ENCODE data around the gene YY1. TPM values are rescaled to one million over a fixed set of nuclear protein-coding genes. Genes with fewer than 3 reads are reported as not detected.

YY1 gene
- total RNA-seq, 6 experiments from 2014 or later: 24.4 to 52.5 (median 36.1) TPM

- no CpG with 5 or more reads among the region's 6 CpGs for WGBS (ENCODE audit: insufficient coverage, low coverage, low lambda C conversion rate, missing lambda C conversion rate)
- Histone ChIP-seq H3K4me3 (no peak overlapping the region), H3K27ac (no peak overlapping the region), H3K36me3 (no peaks in the 10 kb centered on the region), H3K4me1 (peaks cover 0 to 9% (median 4%) of the 10 kb centered on the region in 4 donors), H3K27me3 (no peaks in the 10 kb centered on the region), H3K9me3 (no peaks in the 10 kb centered on the region)
- ATAC-seq (no peak), DNase-seq (no peak)
- intact Hi-C loops (cut with DNase I): no loop called here
- TF ChIP-seq, protein P1, sequence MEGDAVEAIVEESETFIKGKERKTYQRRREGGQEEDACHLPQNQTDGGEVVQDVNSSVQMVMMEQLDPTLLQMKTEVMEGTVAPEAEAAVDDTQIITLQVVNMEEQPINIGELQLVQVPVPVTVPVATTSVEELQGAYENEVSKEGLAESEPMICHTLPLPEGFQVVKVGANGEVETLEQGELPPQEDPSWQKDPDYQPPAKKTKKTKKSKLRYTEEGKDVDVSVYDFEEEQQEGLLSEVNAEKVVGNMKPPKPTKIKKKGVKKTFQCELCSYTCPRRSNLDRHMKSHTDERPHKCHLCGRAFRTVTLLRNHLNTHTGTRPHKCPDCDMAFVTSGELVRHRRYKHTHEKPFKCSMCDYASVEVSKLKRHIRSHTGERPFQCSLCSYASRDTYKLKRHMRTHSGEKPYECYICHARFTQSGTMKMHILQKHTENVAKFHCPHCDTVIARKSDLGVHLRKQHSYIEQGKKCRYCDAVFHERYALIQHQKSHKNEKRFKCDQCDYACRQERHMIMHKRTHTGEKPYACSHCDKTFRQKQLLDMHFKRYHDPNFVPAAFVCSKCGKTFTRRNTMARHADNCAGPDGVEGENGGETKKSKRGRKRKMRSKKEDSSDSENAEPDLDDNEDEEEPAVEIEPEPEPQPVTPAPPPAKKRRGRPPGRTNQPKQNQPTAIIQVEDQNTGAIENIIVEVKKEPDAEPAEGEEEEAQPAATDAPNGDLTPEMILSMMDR (IDR thresholded peaks at IDR 0.05): no peak
- TF ChIP-seq POLR2A (IDR thresholded peaks at IDR 0.05): no peak
These were observed 75.8 kb downstream of the YY1 start for GRCh38 chr14:100314724-100315123.

DNA sequence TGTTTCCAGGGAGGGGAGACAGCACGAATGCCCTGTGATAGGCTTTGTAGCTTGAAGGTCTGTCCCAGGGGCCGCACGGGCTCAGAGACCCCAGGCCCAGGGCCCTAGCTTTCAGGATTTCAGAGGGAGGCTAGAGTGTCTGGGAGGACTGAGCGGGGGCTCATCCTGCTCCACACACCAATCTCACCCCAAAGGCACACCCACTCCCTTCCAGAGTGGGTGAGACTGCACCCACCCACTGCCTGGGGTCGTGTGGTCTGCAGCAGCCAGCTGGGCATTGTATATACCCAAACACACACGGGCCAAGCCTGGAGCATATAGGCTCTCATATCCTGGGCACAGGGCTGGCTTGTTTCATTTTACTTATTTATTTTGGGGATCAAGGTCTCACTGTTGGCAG lies 78.4 kb downstream of the YY1 start:
- Histone ChIP-seq H3K4me1 (peaks cover 0 to 21% (median 9%) of the 10 kb centered on the region in 4 donors), H3K36me3 (no peaks in the 10 kb centered on the region), H3K27ac (no peak overlapping the region), H3K27me3 (no peaks in the 10 kb centered on the region), H3K4me3 (no peak overlapping the region), H3K9me3 (no peaks in the 10 kb centered on the region)
- ATAC-seq (no peak), DNase-seq (no peak)
- 20% methylated on average over 1 of the region's 6 CpGs for WGBS (ENCODE audit: insufficient coverage, low coverage, low lambda C conversion rate, missing lambda C conversion rate)
- intact Hi-C loops (cut with DNase I): no loop called here
- no peak for TF ChIP-seq POLR2A (IDR thresholded peaks at IDR 0.05)

- TF ChIP-seq POLR2A (IDR thresholded peaks at IDR 0.05): no peak
- TF ChIP-seq, protein P1 (IDR thresholded peaks at IDR 0.05): peak; percentile 45 to 72 (median 58)
- Histone ChIP-seq H3K4me1 (peaks cover 0 to 26% (median 12%) of the 10 kb centered on the region in 4 donors), H3K9me3 (no peaks in the 10 kb centered on the region), H3K36me3 (no peaks in the 10 kb centered on the region), H3K27me3 (no peaks in the 10 kb centered on the region), H3K4me3 (peak overlapping the region; percentile 16 to 32 (median 19)), H3K27ac (no peak overlapping the region)
- peak in 2 of 3 donors; percentile 73 to 74 for DNase-seq
- WGBS (ENCODE audit: insufficient coverage, low coverage, low lambda C conversion rate, missing lambda C conversion rate): 39% methylated on average over 17 of the region's 40 CpGs
- peak; percentile 38 to 52 (median 44) for ATAC-seq
- intact Hi-C loops (cut with DNase I): no loop called here
These were observed 79.2 kb downstream of the YY1 start for GRCh38 chr14:100317912-100318808.

GRCh38 chr14:100320157-100320856 lies 81.4 kb downstream of the YY1 start:
- Histone ChIP-seq H3K27ac (peak overlapping the region in 1 of 3 donors; percentile 18), H3K4me3 (no peak overlapping the region), H3K27me3 (no peaks in the 10 kb centered on the region), H3K4me1 (peaks cover 0 to 27% (median 12%) of the 10 kb centered on the region in 4 donors), H3K9me3 (no peaks in the 10 kb centered on the region), H3K36me3 (peaks cover 0 to under 1% (median 0%) of the 10 kb centered on the region in 4 donors)
- TF ChIP-seq POLR2A (IDR thresholded peaks at IDR 0.05): no peak
- TF ChIP-seq, protein P1 (IDR thresholded peaks at IDR 0.05): no peak
- WGBS (ENCODE audit: insufficient coverage, low coverage, low lambda C conversion rate, missing lambda C conversion rate): 69% methylated on average over 10 of the region's 12 CpGs
- intact Hi-C loops (cut with DNase I): no loop called here
- DNase-seq (no peak), ATAC-seq (no peak)

Measured in right lobe of liver (tissue), 6 donors.